DOHH2 (cell line): ENCODE data around the gene PTPRN2.
"Not testable (repeated sequence)": the region's sequence is repeated elsewhere in the genome, so short reads cannot be mapped to it uniquely, and the experiment has no call there.

Experiments
- CTCF ChIP-seq: fragments of 200-600 bp; sonication (generic); IDR thresholded peaks from one replicate; pipeline ENCODE4 v1.5.1; 2014; ENCODE audit warnings: antibody characterized with exemption, mild to moderate bottlenecking, low read depth, low read length; ENCODE audit not compliant: poor library complexity, severe bottlenecking
- EZH2phosphoT487 ChIP-seq: fragments of 200-600 bp; sonication (generic); IDR thresholded peaks from 2 replicates; pipeline ENCODE4 v1.6.1; 2017; ENCODE audit warnings: borderline replicate concordance, mild to moderate bottlenecking, antibody characterized with exemption, low read length, moderate library complexity, mixed read lengths

DNA sequence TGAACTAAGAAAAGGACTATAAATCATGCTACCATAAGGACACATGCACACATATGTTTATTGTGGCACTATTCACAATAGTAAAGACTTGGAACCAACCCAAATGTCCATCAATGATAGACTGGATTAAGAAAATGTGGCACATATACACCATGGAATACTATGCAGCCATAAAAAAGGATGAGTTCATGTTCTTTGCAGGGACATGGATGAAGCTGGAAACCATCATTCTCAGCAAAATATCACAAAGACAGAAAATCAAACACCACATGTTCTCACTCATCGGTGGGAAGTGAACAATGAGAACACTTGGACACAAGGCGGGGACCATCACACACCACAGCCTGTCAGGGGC lies 922.0 kb downstream of the PTPRN2 start:
- not testable (repeated sequence) for TF ChIP-seq CTCF, EZH2phosphoT487
